B cell (primary cell): Measurements from ENCODE around the gene ZNF630.
"Not testable (repeated sequence)": the region's sequence is repeated elsewhere in the genome, so short reads cannot be mapped to it uniquely, and the experiment has no call there.

Experiments
- EZH2 ChIP-seq: IDR thresholded peaks from 2 replicates; pipeline ENCODE4 v1.6.1; 2012; ENCODE audit warnings: borderline replicate concordance, low read depth, mild to moderate bottlenecking, moderate library complexity, low read length; ENCODE audit not compliant: insufficient read depth, poor library complexity, severe bottlenecking
- TF ChIP-seq, protein P1 (sequence below): fragments of 200-600 bp; IDR thresholded peaks from one replicate; pipeline ENCODE4 v1.8.0; 2022; ENCODE audit warnings: antibody characterized with exemption, mild to moderate bottlenecking

- TF ChIP-seq, protein P1, sequence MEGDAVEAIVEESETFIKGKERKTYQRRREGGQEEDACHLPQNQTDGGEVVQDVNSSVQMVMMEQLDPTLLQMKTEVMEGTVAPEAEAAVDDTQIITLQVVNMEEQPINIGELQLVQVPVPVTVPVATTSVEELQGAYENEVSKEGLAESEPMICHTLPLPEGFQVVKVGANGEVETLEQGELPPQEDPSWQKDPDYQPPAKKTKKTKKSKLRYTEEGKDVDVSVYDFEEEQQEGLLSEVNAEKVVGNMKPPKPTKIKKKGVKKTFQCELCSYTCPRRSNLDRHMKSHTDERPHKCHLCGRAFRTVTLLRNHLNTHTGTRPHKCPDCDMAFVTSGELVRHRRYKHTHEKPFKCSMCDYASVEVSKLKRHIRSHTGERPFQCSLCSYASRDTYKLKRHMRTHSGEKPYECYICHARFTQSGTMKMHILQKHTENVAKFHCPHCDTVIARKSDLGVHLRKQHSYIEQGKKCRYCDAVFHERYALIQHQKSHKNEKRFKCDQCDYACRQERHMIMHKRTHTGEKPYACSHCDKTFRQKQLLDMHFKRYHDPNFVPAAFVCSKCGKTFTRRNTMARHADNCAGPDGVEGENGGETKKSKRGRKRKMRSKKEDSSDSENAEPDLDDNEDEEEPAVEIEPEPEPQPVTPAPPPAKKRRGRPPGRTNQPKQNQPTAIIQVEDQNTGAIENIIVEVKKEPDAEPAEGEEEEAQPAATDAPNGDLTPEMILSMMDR = not testable (repeated sequence)
- not testable (repeated sequence) for TF ChIP-seq EZH2
Measured at GRCh38 chrX:48092558-48092957, 21.1 kb upstream of the ZNF630 start.
